Mesenteric fat pad (tissue), 1 donor: ENCODE measurements around the gene WSCD1. TPM values are rescaled to one million over a fixed set of nuclear protein-coding genes. Genes with fewer than 3 reads are reported as not detected.

Experiments
- DNase-seq: peaks from one replicate; pipeline ENCODE4 v3.0.0-alpha.2; 2020; ENCODE audit warnings: low spot score
- total RNA-seq: library from RNA; stranded (reverse); fragmentation: NEBNext Ultra II Directional; extraction: Animal tissue kit (Norgen Biotek cat#: 25700); gene quantifications from one replicate; pipeline ENCODE4 v1.2.1, GENCODE V29; 2021
- donor health status: DM: yes; HTN: yes; CAD: no.

The WSCD1 gene
- total RNA-seq, 1 donor from 2014 or later, result 3.9 TPM

GRCh38 chr17:6059406-6059805 is 10.8 kb upstream of the WSCD1 start:
- no peak for DNase-seq

GRCh38 chr17:6061290-6061689 is 8.9 kb upstream of the WSCD1 start:
- no peak for DNase-seq

DNA sequence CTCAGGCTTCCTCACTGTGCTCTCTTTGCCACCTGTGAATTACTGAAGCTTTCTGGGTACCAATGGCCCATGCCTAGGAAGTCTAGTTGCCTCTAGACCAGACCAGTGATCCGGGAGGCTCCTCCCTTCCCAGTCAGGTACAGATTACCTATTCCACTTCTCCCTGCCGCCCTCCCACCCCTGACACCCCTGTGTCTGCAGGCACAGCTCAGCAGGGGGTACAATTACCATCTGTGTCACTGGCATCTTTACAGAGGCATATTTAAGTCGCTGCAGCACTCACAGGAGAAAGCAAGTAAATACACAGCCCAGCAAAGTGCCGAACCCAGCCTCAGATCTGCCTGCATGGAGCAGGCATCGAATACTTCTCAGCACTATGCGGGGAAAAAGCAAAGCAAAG is 5.3 kb upstream of the WSCD1 start:
- DNase-seq, result no peak

DNA sequence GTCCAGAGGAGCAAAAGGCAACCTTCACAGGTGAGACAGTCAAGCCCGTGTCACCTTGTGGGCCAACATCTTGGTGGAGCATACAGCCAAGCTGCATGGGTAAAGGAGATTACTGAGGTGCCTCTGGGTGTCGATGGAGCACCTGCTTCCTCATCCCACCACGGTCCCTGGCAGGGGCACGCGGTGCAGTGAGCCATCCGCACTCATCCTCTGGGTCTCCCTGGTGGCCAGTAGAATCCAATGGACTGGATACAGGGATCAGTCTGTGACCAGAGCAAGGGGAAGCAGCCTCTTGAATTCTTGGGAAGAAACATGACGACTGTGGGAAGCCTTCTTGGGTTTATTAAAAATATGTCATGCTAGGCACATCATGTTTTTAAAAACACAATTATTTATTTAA is 4.8 kb upstream of the WSCD1 start:
- no peak for DNase-seq

DNA sequence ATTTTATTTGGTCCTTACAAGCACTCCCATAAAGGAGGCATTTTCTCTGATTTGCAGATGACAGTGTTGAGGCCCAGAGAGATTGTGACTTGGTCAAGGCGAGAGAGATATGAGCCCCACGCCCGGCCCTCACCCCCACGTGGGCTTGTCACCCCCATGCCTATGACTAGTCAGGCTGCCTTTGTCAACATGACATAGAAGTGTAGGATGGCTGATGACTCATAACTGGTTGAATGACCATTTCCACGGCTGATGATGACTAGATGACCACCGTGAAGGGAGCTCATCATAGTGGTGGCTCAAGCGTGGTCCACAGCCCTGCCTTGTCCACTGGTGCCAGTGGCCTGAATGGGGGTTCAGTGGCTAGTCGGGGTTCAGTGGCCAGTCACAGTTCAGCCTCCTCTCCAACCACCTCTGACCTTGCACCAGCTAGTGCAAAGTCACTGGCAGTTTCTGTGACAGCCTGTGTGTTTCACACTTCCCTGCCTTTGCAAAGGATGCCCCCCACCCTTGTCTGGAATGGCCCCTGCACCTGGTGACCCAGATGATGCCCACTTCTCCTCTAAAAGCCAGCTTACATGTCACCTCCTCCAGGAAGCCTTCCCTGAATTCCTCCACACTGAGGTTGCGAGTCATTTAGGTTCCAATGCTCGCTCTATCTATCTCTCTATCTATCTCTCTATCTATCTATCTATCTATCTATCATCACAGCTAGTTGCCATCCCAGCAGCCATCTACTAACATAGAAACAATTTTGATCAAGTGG is 3.8 kb upstream of the WSCD1 start:
- no peak for DNase-seq

DNA sequence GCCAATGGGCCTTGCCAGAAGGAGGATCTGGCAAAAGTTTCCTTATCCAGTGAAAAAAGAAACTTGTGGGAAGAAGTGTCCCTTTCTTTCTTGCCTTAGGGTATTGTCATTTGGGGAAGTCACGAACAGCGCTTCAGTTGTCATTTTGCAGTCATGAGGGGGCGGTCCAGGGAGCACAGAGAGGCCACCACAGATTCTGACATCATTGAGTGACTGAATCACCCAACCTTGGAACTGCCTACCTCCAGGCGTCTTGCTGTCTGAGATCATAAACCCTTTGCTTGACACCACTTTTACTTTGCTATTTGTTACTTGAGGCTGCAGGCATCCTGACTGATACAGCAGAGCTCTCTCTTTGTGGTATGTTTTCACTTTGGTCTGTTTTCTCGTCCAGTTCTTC is 3.1 kb upstream of the WSCD1 start:
- DNase-seq, result no peak

DNA sequence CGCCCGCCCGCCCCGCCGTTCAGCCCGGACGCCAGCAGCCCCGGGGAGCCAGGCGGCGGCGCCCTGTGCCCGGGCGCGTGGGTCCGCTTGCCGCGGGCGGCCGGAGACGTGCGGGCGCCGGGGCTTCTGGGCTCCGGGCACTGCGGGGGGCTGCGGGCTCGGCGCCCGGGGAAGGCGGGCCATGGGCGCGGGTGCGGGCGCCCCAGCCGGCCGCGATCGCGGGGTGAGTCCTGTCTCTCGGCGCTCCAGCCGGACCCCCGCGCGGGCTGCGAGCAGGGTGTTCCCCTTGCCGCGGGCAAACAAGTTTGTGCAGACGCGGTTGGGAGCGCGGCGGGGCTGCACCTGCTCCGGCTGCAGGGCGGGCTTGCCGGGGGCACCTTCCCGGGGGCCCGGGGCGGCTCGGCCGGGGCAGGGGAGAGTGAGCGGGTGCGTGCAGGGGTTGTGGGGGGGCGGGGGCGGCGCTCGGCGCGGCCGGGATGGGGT is 292 bp downstream of the WSCD1 start:
- DNase-seq, result no peak

- DNase-seq, result no peak
Observed at GRCh38 chr17:6070913-6071511, 833 bp downstream of the WSCD1 start.

GRCh38 chr17:6071528-6072065 is 1.4 kb downstream of the WSCD1 start:
- DNase-seq, result no peak

GRCh38 chr17:6072157-6072556 is 2.0 kb downstream of the WSCD1 start:
- no peak for DNase-seq

GRCh38 chr17:6072611-6073010 is 2.4 kb downstream of the WSCD1 start:
- no peak for DNase-seq

DNA sequence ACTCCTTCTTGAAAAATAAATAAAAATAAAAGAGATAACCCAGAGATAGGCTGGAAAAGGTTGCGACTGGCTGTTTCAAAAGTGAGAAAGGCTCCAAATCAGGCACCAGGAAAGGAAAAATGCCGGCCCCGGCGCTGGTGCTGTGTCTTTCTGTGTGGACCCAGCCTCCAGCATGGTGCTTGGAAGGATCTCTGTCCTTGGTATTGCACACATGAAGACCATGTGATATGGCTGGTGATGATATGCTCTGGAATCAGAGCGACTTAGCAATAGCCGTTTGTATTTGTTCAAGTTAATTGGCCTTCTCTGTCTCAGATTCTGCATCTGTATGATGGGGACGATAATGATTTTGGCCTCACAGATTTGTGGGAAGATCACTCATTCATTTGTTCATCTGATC is 3.4 kb downstream of the WSCD1 start:
- no peak for DNase-seq

DNA sequence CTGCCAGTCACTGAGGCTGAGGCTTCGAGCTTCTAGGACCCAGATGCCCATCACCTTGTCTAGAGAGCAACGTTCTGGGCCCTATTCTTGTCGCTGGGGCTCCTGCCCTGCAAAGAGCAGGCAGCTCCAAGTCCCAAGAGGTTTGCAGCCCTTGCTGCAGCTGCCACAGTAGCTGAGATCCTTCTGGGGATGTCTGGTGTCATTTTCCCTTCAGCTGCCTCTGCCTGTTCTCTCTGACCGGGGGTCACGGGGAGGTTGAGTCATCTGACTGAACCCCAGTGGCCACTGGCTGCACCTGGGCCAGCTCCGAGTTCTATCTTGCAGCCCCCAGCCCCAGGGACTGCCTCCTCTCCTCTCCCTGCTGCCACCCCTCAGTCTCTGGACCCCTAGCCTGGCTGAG is 4.9 kb downstream of the WSCD1 start:
- no peak for DNase-seq

DNA sequence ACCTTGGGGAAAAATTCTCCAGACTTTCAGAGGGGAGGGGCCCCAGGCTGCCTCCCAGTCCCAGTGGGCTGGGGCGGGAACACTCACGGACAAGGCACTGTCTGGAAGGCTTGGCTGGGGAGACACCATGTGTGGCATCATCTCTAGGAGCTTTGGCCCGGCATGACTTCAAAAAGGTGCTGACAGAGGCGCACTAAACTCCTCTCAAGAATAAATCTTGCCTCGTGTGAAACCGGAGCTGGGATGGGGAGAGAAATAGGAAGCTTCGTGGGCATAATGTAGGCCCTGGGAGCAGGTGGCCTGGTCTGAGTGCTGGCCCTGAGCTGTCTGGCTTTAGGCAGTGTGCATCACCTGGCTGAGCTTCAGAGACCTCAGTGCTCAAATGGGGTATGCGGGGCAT is 5.7 kb downstream of the WSCD1 start:
- DNase-seq, result no peak

DNA sequence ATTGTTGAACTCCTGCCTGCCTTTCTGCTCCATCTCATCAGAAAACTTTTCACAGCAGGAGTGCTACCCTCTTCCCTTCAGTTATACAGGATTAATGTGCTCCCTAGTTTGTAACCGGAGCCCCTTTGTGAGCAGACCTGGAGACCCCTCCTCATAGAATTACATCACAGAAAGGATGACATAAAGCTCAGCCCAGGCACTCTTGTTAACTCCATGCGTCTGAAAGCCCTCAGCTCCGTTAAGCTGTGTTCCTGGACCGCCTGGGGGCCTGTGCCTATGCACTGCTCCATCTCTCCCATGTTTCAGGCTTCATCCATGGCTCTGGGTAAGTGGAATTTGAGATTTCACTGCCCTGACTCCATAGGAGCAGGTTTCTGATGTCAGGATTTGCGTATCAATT is 7.6 kb downstream of the WSCD1 start:
- DNase-seq, result no peak

GRCh38 chr17:6078458-6078871 is 8.3 kb downstream of the WSCD1 start:
- no peak for DNase-seq

- DNase-seq, result no peak
Observed at GRCh38 chr17:6079155-6079888, 9.1 kb downstream of the WSCD1 start.

DNA sequence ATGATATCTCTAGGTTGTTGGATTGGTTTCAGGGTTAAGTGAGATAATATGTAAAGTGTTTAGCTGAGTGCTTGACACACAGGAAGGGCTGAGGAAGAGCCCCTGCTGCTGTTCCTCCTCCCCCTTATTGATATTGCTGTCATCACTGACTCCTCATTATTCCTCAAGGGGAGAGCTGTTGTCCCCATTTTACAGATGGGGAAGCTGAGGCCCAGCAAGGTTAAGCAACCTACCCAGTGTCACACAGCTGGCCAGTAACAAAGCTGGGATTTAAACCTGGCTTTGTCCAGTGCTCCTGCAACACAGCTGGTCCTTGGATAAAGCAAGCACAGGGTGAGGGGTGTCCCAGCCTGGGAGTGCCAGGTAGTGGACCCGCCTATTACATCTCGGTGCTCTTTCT is 9.8 kb downstream of the WSCD1 start:
- DNase-seq, result no peak

- no peak for DNase-seq
Observed at GRCh38 chr17:6080711-6081430, 10.7 kb downstream of the WSCD1 start.

GRCh38 chr17:6082335-6082734 is 12.2 kb downstream of the WSCD1 start:
- DNase-seq, result no peak
